Hindlimb muscle (tissue), 1 donor: ENCODE measurements around the gene ELFN2. TPM values are rescaled to one million over a fixed set of nuclear protein-coding genes. Genes with fewer than 3 reads are reported as not detected.
"Not testable (repeated sequence)": the region's sequence is repeated elsewhere in the genome, so short reads cannot be mapped to it uniquely, and the experiment has no call there.

Experiments used
- DNase-seq: peaks from one replicate; pipeline ENCODE4 v3.0.0-alpha.2; 2013
- polyA plus RNA-seq: library from polyadenylated mRNA; unstranded; fragments of 120-200 nt; gene quantifications from one replicate; pipeline ENCODE4 v1.2.1, GENCODE V29; 2013; ENCODE audit not compliant: insufficient read length

Gene ELFN2, protein sequence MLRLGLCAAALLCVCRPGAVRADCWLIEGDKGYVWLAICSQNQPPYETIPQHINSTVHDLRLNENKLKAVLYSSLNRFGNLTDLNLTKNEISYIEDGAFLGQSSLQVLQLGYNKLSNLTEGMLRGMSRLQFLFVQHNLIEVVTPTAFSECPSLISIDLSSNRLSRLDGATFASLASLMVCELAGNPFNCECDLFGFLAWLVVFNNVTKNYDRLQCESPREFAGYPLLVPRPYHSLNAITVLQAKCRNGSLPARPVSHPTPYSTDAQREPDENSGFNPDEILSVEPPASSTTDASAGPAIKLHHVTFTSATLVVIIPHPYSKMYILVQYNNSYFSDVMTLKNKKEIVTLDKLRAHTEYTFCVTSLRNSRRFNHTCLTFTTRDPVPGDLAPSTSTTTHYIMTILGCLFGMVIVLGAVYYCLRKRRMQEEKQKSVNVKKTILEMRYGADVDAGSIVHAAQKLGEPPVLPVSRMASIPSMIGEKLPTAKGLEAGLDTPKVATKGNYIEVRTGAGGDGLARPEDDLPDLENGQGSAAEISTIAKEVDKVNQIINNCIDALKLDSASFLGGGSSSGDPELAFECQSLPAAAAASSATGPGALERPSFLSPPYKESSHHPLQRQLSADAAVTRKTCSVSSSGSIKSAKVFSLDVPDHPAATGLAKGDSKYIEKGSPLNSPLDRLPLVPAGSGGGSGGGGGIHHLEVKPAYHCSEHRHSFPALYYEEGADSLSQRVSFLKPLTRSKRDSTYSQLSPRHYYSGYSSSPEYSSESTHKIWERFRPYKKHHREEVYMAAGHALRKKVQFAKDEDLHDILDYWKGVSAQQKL
- polyA plus RNA-seq, result 1.1 TPM

DNA sequence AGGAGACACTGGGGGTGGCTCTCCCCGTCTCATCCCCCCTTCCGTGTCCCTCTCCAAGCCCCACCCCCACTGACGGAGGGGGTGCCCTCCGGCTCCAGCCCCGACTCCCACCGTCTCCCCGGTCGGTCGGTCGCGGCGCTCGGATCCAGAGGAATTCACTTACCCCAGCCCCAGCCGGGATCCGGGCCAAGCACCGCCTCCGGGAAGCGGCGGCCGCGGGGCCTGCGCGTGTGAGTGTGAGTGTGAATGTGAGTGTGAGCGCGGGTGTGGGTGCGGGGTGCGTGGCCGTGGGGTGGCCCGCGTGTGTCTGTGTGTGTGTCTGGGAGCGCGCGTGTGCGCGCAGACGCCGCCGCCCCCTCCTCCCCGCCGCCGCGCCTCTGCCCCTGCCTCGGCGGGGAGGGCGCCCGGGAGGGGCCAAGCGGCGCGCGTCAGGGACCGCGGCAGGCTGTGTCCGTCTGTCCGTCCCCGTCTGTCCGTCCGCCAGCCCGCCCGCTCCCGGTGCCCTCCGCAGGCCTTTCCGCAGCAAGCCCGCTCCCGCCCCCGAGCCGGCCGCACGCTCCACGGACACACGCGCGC lies at the start of gene ELFN2:
Gene ELFN2, minus strand, starts transcription at position 345 of the 576 bp plus-strand sequence. CDS start 51,945 bp downstream, outside the sequence.
- peak; percentile 46 for DNase-seq

DNA sequence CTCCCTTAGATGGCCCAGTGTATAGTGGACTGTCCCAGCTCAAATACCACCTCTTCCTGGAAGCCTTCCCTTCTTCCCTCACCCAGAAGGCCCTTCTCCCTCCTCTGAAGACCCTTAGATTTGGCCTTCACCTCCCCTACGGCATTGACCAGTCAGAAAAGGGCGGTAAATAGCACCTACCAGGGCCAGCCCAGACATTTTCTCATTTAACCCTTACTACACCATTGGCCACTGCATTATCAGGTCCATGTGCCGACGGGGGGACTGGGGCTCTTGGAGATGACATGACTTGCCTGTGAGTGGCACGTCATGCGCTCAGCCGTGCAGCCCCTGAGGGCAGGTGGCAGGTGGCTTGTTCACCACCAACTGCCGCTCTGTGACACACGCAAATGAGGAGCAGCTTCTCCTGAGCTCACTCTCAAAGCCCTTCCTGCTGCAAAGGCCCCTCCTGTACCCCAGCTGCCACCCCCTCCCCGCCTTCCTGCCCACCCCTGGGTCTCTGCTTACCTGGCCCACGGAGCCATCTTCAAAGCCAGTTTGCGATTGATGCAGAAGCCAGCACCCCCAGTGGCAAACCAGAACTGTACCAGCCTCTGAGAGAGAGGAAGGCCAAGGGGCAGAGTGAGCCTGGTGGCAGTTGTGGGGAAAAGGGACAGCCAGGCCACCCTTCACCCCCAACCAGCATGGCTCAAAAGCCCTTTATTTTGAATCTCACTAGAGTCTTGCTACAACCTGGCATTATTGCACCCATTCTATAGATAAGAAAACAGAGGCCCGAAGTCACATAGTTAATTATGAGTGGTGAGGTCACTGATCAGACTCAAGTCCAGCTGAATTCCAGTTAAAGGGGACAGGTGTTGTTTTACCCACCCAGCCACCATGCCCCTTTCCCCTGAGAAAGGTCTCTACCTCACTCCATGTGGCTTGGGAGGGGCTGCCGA lies 49.4 kb upstream of the ELFN2 start:
- DNase-seq, result no peak

DNA sequence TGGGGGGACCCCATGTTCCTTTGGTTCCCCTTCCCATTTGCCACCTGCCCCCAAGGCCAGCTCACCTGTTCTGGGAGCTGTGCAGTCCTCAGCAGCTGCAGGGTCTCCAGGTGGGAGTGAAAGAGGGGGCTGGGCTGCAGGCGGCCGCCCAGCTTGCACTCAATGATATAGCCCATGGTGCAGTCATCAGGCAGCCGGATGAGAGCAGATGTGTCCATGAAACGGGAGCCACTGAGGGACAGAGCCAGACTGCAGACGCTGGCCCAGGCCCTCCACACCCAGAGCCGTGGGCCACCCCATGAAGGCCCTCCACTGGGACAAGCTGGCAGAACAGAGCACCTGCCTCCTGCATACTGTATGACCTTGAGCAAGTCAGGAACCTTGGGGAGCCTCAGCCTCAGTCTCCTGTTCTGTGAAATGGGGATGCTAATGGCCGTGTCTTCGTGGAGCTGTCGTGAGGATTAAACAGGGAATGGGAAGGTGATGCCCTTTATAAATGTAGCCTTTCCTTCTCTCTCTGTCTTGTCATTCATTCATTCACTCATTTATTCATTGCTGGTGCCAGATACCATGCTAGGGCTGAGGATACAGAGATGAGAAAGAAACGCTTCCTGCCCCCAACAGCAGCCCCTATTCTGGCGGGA lies 47.3 kb upstream of the ELFN2 start:
- no peak for DNase-seq

DNA sequence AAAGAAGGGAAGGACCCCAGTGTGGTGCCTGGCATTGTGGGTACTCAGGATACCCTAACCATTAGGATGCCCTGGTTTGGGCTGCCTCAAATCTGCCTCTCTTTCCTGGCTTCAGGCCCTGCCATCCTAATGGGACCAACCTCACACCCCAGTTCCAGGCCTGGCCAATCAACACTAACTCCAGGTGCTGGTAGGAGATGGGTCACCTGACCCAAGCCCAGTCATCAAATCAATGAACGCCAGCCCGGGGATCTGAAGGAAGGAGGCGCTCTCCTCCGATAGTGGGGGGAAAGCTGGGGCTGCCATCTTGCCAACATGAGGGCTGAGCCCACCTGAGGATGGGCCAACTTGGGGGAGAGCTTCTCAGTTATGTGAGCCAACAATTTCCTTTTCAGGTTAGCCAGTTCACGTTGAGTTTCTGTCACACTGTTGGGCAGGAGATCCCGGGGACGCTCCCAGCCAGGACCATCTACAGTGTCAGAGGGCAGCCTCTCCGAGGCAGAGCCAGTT lies 46.2 kb upstream of the ELFN2 start:
- no peak for DNase-seq

DNA sequence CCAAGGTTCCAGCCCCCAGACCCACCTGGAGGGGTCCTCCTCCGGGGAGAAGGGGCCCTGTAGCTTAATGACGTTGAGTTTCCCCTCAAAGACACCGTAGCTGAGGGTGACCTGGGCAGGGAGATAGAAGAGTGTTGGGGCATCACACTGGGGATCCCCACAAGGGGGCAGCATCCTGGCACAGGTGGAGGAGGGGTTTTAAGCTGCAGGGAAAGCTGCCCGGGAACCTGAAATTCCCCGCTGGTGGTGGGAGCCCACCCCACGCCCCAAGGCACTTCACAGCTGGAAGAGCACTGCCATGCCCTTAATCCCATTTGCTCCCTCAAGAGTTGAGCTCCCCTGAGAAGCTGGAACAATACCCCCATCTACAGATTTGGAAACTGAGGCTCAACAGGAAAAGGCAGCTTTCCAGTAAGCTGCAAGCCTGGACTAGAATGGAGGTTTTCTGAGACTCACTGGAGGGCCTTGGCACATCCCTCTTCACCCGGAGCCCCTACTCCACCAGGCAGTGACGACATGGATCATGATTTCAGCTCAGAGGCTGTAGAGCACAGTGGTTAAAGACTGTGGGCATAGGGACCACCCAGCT lies 45.2 kb upstream of the ELFN2 start:
- DNase-seq, result no peak

DNA sequence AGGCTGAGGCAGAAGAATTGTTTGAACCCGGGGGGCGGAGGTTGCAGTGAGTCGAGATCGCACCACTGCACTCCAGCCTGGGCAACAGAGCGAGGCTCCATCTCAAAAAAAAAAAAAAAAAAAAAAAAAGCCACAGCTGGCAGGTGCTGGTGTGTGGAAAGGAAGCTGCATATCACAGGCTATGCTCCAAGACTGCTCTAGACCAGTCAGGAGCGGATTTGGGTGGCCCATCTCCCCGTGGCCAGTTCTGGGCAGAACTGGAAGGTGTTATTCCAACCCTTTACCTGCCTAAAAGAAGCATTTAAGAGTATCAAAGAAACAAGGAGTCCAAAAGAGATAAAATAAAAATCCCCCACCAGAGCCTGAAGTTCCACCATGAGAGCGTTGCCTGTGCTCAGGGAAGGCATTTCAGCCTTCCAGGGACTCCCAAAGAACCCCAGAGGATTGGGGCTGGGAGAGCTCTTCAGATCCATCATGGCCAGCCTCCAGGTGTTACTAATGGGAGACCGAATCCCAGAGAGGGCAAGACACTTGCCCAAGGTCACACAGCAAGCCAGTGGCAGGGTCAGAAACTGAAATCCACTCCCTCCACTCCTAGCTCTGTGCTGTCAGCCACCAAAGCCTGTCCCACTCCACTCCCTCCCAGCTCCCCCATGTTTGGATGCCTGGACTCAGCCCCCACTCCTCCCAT lies 44.6 kb upstream of the ELFN2 start:
- DNase-seq, result no peak

DNA sequence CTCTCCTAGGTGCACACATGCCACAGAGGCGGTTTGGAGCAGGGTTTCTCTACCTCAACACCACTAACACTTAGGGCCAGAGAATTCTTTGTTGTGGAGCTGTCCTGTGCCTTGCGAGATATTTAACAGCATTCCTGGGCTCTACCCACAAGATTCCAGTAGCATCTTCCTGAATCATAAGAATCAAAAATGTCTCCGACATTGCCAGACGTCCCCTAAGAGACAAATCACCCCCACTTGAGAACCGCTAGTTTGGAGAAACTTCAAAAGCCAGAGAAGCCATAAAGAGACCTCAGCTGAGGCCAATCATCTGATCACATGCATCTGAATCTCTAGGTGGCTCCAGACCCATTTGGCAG lies 42.8 kb upstream of the ELFN2 start:
- no peak for DNase-seq

DNA sequence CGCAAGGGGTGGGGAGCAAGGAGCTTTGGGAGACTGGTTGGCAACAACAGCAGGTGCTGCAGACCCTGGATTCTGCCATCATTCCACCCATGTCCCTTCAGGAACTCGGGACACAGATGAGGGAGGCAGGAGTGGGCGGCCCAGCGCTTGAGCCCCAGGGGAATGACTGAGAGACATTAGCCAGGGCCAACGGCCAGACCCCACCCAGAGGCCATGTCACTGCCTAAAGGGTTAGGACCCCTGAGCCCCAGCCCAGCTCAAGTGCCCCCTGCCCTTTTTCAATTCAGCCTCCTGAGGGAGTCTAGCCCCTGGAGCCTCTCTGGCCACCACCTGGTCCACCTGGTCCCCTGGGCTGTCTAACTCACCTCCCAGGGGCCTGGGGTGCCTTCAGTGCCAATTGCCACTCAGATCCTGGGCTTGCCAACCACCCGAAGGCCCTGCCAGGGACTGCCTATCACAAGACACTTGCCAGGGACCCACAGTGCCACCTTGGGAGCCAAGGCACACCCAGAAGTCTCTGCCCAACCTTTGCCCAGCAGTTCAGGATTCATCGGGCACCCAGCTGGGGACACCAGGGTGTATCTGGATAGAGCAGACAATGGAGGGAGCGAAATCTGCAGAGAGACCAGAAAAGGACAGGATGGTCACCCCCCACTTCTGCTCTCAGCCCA lies 42.3 kb upstream of the ELFN2 start:
- DNase-seq, result no peak

DNA sequence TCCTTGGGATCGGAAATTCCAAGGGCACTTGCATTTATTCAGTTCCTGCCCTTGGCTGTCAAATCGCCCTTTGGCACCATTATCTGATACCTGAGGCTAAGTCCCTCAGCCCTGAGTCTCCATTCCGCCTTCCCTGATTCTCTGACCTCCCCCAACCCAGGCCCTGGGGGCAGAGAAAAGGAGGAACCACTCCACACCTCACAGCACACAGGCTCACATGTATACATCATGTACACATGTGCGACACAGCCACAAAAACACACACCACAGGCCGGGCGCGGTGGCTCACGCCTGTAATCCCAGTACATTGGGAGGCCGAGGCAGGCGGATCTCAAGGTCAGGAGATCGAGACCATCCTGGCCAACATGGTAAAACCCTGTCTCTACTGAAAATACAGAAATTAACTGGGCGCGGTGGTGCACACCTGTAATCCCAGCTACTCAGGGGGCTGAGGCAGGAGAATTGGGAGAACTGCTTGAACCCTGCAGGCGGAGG lies 41.0 kb upstream of the ELFN2 start:
- DNase-seq, result not testable (repeated sequence)

DNA sequence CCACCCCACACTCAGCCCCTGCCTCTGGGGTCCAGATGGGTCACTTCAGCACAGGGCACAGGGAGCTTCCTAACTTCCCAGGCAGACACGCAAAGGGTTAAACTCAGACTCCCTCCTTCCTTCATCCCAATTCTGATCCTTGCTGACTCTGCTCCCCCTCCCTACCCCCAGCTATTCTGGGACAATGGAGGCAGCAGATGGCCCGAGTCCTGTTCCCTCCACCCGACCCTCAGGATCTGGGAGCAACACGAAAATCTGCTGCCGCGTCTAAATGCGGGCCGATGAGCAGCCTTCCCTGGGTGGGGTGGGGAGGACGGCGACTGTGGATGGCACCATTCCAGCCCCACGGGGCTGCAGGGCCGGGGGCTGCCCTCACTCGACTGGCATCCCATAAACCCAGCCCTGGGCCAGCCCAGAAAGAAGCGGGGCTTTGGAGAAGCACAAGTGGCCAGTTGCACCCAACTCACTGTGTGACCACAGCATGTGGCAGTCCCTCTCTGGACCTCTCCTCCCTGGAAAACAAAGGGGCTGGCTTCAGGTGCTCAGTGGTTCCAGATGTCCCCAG lies 40.2 kb upstream of the ELFN2 start:
- DNase-seq, result no peak

DNA sequence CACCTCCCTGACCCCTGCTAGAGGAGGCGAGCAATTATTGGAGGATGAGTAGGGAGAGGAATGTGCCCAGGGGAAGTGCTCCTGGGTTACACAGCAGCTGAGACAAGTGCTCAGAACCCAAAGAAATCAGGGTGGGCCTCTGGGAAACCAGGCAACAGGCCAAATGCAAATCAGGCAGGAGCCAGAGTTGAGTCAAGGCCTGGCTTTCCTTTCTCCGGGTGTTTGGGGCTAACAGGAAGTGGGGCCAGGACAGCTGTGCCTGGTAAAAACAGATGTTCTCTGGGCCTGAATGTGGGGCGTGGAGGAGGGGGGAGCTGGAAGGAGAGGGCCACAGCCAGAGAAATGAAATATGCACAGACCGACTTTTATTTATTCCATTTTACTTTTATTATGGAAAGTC lies 36.9 kb upstream of the ELFN2 start:
- peak; percentile 48 for DNase-seq

DNA sequence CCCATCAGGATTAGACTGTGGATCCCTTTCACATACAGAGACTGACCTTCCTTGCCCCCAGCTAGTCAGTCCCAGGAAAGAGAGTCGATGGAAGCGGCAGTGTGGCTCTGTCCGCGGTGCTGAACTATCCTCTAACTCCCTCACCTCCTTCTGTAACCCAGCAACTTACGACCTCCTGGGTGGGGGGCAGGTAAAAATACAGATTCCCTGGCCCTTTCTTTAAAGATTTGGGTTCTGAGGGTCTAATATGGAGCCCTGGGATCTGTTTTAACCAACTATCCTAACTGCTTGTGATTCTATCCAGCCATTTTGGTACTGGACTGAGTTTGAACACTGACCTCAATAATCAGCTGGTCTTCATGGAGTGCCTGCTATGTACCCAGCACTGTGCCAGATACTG lies 35.7 kb upstream of the ELFN2 start:
- no peak for DNase-seq

DNA sequence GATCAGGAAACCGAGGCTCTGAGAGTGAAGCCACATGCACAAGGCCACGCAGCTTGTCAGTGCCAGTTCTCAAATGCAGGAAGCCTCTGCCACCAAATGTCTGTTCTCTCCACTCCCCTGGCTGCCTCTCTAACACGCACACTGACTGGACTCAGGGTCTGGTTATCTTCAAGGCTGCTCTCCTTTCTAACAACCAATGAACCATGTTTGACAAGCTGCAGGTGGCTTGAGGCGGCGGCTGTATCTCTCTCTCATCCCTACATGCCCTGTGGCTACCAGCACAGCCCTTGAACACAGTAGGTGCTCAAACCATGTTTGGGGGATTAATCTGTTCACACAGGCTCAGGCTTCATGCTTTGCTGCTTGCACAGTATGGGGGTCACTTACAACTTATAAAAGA lies 35.2 kb upstream of the ELFN2 start:
- DNase-seq, result no peak

DNA sequence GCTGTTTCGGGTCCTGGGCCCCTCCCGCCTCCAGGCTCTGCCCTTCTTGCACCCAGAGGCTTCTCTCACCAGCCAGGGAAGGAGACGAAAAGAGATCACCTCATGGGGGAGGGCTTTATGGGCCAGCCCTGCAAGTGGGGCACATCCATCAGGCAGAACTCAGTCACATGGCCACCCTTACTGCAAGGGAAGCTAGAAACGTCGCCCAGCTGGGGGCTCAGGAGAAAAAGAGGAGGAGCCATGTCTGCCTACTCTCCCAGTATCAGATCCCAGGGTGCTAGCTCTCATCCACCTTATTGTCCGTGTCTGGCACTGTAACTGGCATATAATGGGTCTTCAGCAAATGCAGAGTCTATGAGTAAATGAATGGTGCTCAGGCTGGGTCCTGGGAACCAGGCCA lies 34.7 kb upstream of the ELFN2 start:
- no peak for DNase-seq

DNA sequence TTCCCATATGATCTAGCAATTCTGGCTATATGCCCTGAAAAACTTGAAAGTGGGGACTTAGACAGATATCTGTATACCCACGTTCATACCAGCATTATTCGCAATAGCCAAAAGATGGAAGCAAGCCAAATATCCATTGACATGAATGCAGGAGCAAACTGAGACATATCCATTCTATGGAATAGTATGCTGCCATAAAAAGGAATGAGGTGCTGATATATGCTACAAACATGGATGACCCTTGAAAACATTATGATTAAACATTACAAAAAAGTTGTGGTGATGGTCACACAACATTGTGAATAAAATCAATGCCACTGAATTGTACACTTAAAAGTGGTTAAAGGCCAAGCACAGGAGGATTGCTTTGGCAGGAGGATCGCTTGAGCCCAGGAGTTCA lies 33.4 kb upstream of the ELFN2 start:
- no peak for DNase-seq

DNA sequence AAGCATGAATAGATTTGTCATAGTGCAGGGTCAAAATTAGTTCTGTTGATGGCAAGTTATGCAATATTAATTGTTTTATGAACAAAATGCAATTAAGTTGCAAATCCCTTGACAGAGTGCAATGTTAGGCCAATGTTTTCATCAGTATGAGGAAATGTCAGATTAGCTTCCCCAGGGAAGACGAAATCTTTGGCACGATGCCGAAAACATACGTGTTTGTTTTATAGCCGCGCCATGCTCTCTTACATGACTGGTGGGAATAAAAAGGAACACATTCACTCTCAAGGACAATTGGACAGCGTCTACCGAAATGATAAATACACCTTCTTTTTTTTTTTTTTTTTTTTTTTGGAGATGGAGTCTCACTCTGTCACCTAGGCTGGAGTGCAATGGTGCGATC lies 31.9 kb upstream of the ELFN2 start:
- no peak for DNase-seq

DNA sequence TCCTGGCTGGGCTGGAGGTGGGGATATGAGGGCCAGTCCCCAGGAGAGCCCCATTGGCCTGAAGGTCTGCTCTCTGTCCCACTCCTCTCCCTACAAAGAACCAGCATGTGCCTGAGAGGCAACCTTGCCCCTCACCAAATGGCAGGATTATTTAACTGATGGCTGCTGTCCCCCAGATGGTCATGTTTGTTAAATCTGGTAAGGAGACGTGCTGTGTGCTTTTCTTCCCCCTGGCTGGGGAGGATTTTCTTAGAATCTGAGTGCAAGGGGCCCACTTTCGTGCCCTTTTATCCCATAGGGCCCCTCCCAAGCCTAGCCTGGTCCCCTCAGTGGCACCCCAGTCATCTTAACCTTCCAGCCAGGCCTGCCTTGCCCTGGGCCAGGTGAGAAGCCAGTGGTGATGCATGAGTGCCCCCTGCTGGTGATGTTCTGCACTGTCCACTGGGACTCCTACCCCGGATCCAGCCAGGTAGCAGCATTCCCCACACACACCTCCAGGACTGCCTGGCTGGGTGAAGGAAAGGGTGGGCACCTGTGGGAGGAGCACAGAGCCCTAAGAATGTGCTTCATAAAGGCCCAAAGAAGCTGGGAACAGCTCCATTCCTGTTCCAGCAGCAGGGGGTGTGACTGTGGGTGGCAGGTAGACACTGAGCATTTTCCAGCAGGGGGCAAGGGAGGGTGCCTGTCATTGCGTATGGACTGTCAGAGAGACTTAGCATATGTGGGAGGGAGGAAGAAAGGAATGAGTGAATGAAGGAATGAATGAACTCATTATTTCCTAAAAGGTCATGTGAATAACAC lies 30.0 kb upstream of the ELFN2 start:
- peak; percentile 39 for DNase-seq

DNA sequence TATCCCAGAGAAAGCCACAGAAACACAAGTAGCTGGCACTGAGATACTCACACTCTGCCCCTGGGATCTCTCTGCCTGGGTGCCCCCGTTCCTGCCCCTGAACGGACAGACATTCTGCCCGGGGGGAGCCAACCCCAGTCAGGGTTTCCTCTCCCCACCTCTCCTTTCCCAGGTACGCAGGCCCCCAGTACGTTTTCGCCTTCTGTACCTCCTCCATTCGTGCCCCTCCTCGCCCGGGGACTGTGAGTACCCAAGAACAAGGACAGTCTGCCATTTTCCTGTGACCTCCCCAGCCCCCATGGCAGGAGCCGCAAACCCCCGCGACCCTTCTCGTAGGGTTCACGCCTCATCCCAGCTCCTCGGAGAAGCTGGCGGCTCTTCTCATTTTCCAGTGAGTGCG lies 29.1 kb upstream of the ELFN2 start:
- no peak for DNase-seq

DNA sequence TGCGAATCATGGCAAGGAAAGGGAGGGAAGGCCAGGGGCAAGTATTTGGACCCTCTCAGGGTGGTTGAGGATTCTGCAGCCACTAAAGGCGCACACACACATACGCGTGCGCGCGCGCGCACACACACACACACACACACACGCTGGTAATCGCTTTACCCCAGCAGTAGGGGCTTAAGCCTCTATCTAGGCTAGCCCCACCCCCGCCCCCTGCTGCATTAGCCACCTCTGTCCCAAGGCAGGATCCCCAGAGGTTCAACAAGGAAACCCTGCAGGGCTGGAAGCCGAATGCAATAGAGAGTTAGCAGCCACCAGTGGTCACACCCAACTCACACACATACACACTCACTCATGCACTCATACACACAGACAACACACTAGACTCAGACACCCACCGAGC lies 28.6 kb upstream of the ELFN2 start:
- DNase-seq, result no peak
